HG03135 (cell line): Measurements from ENCODE around the gene ASTN2.

Source experiments
- ATAC-seq: cut with Tn5 transposase; IDR thresholded peaks from one replicate; pipeline ENCODE4 v1.9.1; 2021; ENCODE audit warnings: mild to moderate bottlenecking, moderate library complexity; ENCODE audit not compliant: unreplicated experiment

Gene ASTN2

GRCh38 chr9:117414906-117415331, at the start of gene ASTN2:
Gene ASTN2, minus strand, starts transcription at chr9:117415057. Its CDS starts 119 bp downstream, at chr9:117414938.
- ATAC-seq, result no peak

- no peak for ATAC-seq
Observed at GRCh38 chr9:117462861-117463260, 48.0 kb upstream of the ASTN2 start.

GRCh38 chr9:117461386-117461785, 46.5 kb upstream of the ASTN2 start:
- no peak for ATAC-seq

- ATAC-seq, result no peak
Observed at GRCh38 chr9:117460743-117461142, 45.9 kb upstream of the ASTN2 start.

GRCh38 chr9:117459913-117460312, 45.1 kb upstream of the ASTN2 start:
- ATAC-seq, result no peak

GRCh38 chr9:117458066-117458465, 43.2 kb upstream of the ASTN2 start:
- no peak for ATAC-seq

- no peak for ATAC-seq
Observed at GRCh38 chr9:117454711-117455110, 39.9 kb upstream of the ASTN2 start.

- no peak for ATAC-seq
Observed at GRCh38 chr9:117453737-117454136, 38.9 kb upstream of the ASTN2 start.

- no peak for ATAC-seq
Observed at GRCh38 chr9:117451311-117451710, 36.5 kb upstream of the ASTN2 start.

- ATAC-seq, result no peak
Observed at GRCh38 chr9:117448066-117448465, 33.2 kb upstream of the ASTN2 start.

GRCh38 chr9:117445631-117446030, 30.8 kb upstream of the ASTN2 start:
- ATAC-seq, result no peak

GRCh38 chr9:117444501-117444900, 29.6 kb upstream of the ASTN2 start:
- ATAC-seq, result no peak

- ATAC-seq, result no peak
Observed at GRCh38 chr9:117437283-117437682, 22.4 kb upstream of the ASTN2 start.

GRCh38 chr9:117435630-117436261, 20.9 kb upstream of the ASTN2 start:
- no peak for ATAC-seq

GRCh38 chr9:117434566-117434965, 19.7 kb upstream of the ASTN2 start:
- no peak for ATAC-seq

GRCh38 chr9:117430813-117431212, 16.0 kb upstream of the ASTN2 start:
- ATAC-seq, result no peak

GRCh38 chr9:117427357-117427913, 12.6 kb upstream of the ASTN2 start:
- no peak for ATAC-seq

- ATAC-seq, result no peak
Observed at GRCh38 chr9:117425566-117425965, 10.7 kb upstream of the ASTN2 start.

- ATAC-seq, result no peak
Observed at GRCh38 chr9:117424291-117424690, 9.4 kb upstream of the ASTN2 start.

GRCh38 chr9:117418111-117418510, 3.3 kb upstream of the ASTN2 start:
- no peak for ATAC-seq

- ATAC-seq, result no peak
Observed at GRCh38 chr9:117416856-117417255, 2.0 kb upstream of the ASTN2 start.

GRCh38 chr9:117415358-117415914, 579 bp upstream of the ASTN2 start:
- no peak for ATAC-seq
